GM18505 (cell line): ENCODE results near the gene AQP1.

Experiments used
- ATAC-seq: cut with Tn5 transposase; IDR thresholded peaks from one replicate; pipeline ENCODE4 v1.9.1; 2021; ENCODE audit not compliant: unreplicated experiment
- POLR2A ChIP-seq: IDR thresholded peaks from 4 replicates; pipeline ENCODE4 v1.6.1; 2011; ENCODE audit warnings: borderline replicate concordance; ENCODE audit not compliant: insufficient read depth, insufficient read length; ENCODE audit errors: extremely low read depth

AQP1 gene

GRCh38 chr7:30915005-30915601, 3.5 kb downstream of the AQP1 start:
- no peak for TF ChIP-seq POLR2A
- no peak for ATAC-seq

- TF ChIP-seq POLR2A: no peak
- no peak for ATAC-seq
Observed at GRCh38 chr7:30915751-30916150, 4.1 kb downstream of the AQP1 start.

- TF ChIP-seq POLR2A: no peak
- ATAC-seq: no peak
Observed at GRCh38 chr7:30916255-30916654, 4.6 kb downstream of the AQP1 start.

GRCh38 chr7:30916767-30917166, 5.1 kb downstream of the AQP1 start:
- no peak for TF ChIP-seq POLR2A
- no peak for ATAC-seq

- no peak for TF ChIP-seq POLR2A
Observed at GRCh38 chr7:30917216-30917893, 5.7 kb downstream of the AQP1 start.

GRCh38 chr7:30918676-30919075, 7.0 kb downstream of the AQP1 start:
- no peak for TF ChIP-seq POLR2A

More at GRCh38 chr7:30917216-30917893, 5.7 kb downstream of the AQP1 start:
- ATAC-seq: no peak

GRCh38 chr7:30920021-30920583, 8.4 kb downstream of the AQP1 start:
- TF ChIP-seq POLR2A: no peak
- no peak for ATAC-seq

More at GRCh38 chr7:30918676-30919075, 7.0 kb downstream of the AQP1 start:
- ATAC-seq: no peak

- no peak for ATAC-seq
- TF ChIP-seq POLR2A: no peak
Observed at GRCh38 chr7:30920584-30921539, 9.2 kb downstream of the AQP1 start.

- no peak for TF ChIP-seq POLR2A
- ATAC-seq: no peak
Observed at GRCh38 chr7:30921540-30922401, 10.1 kb downstream of the AQP1 start.

GRCh38 chr7:30922596-30922995, 10.9 kb downstream of the AQP1 start:
- ATAC-seq: no peak
- TF ChIP-seq POLR2A: no peak

- TF ChIP-seq POLR2A: no peak
- ATAC-seq: no peak
Observed at GRCh38 chr7:30923009-30923773, 11.5 kb downstream of the AQP1 start.
